Uterus (tissue), 4 donors: Measurements from ENCODE around the gene EDNRB. TPM values are rescaled to one million over a fixed set of nuclear protein-coding genes. Genes with fewer than 3 reads are reported as not detected.
A peak's percentile ranks its signal among the peaks of the same experiment; 100 is the strongest.

Experiments used
- DNase-seq, 2 donors: peaks; one replicate each; pipeline ENCODE4 v3.0.0-alpha.2; 2019 to 2020
- H3K27ac ChIP-seq, 2 donors: fragments of 200-600 bp; sonication (generic); 1 replicate in 1 of 2; 2 replicates in 1 of 2; pipeline ENCODE4 v1.5.1; 2016 to 2018
- H3K27me3 ChIP-seq, 2 donors: fragments of 200-600 bp; sonication (generic); one replicate each; pipeline ENCODE4 v1.5.1; 2018 to 2019; ENCODE audit warnings: control low read depth in 1 of 2
- H3K36me3 ChIP-seq, 2 donors: fragments of 200-600 bp; sonication (generic); one replicate each; pipeline ENCODE4 v1.5.1; 2019; ENCODE audit warnings: control low read depth in 1 of 2
- H3K4me1 ChIP-seq, 2 donors: fragments of 200-600 bp; sonication (generic); one replicate each; pipeline ENCODE4 v1.5.1; 2018 to 2019; ENCODE audit warnings: control low read depth in 1 of 2
- H3K4me3 ChIP-seq, 2 donors: fragments of 200-600 bp; sonication (generic); 1 replicate in 1 of 2; 2 replicates in 1 of 2; pipeline ENCODE4 v1.5.1; 2018 to 2019; ENCODE audit warnings: mild to moderate bottlenecking in 1 of 2
- H3K9me3 ChIP-seq, 2 donors: fragments of 200-600 bp; sonication (generic); one replicate each; pipeline ENCODE4 v1.5.1; 2019; ENCODE audit warnings: control low read depth in 1 of 2
- CTCF ChIP-seq, 4 experiments: fragments of 200-600 bp in 2 of 4; fragments of 450-650 bp in 2 of 4; sonication (generic) in 2 of 4; IDR thresholded peaks; one replicate each; pipeline ENCODE4 v1.5.1; 2016 to 2019; ENCODE audit warnings: antibody characterized with exemption in 4 of 4, mild to moderate bottlenecking in 2 of 4, moderate library complexity in 1 of 4
- POLR2A ChIP-seq, 2 donors: fragments of 450-650 bp; IDR thresholded peaks; one replicate each; pipeline ENCODE4 v1.6.1; 2016; ENCODE audit warnings: antibody characterized with exemption in 2 of 2, mild to moderate bottlenecking in 1 of 2, moderate library complexity in 1 of 2
- intact Hi-C: fragments of 100-400 bp; cut with DNase I; formaldehyde crosslinking; loops from one replicate; pipeline ENCODE4 v1.15.1; 2023; ENCODE audit warnings: low total_unique reads
- total RNA-seq, 4 donors: library from RNA; depleted of rRNA in 3 of 4; stranded (reverse); fragments of >200 nt in 3 of 4; gene quantifications; one replicate each; pipeline versions ENCODE4 v1.1.0 to v1.2.4, GENCODE V29; 2014 to 2023
- donor health status: DM: yes; HTN: yes; CAD: no.

EDNRB gene
- total RNA-seq, 4 donors from 2014 or later: 14.9 to 63.5 (median 37.8) TPM

- no peak overlapping the region for H3K27ac ChIP-seq
- intact Hi-C loops: no loop called here
- H3K4me3 ChIP-seq: no peak overlapping the region
- no peaks in the 10 kb centered on the region for H3K4me1 ChIP-seq
- no peaks in the 10 kb centered on the region for H3K36me3 ChIP-seq
- TF ChIP-seq POLR2A (IDR thresholded peaks at IDR 0.05) (no peak), CTCF (IDR thresholded peaks at IDR 0.05) (no peak)
- no peaks in the 10 kb centered on the region for H3K9me3 ChIP-seq
- H3K27me3 ChIP-seq: no peaks in the 10 kb centered on the region
- DNase-seq: no peak
Observed at GRCh38 chr13:77930430-77930829, 11.8 kb upstream of the EDNRB start.

GRCh38 chr13:77928909-77929308, 10.3 kb upstream of the EDNRB start:
- no peak for DNase-seq
- intact Hi-C loops: no loop called here

GRCh38 chr13:77925616-77926015, 7.0 kb upstream of the EDNRB start:
- no peak for DNase-seq
- H3K27me3 ChIP-seq: no peaks in the 10 kb centered on the region
- no peaks in the 10 kb centered on the region for H3K9me3 ChIP-seq
- no peak overlapping the region for H3K27ac ChIP-seq
- no peaks in the 10 kb centered on the region for H3K36me3 ChIP-seq
- H3K4me1 ChIP-seq: no peaks in the 10 kb centered on the region
- TF ChIP-seq CTCF (IDR thresholded peaks at IDR 0.05) (no peak), POLR2A (IDR thresholded peaks at IDR 0.05) (no peak)
- no peak overlapping the region for H3K4me3 ChIP-seq
- intact Hi-C loops: no loop called here

More at GRCh38 chr13:77928909-77929308, 10.3 kb upstream of the EDNRB start:
- no peaks in the 10 kb centered on the region for H3K27me3 ChIP-seq
- no peaks in the 10 kb centered on the region for H3K36me3 ChIP-seq
- no peaks in the 10 kb centered on the region for H3K9me3 ChIP-seq
- no peak overlapping the region for H3K27ac ChIP-seq
- H3K4me1 ChIP-seq: no peaks in the 10 kb centered on the region
- H3K4me3 ChIP-seq: no peak overlapping the region
- TF ChIP-seq POLR2A (IDR thresholded peaks at IDR 0.05) (no peak), CTCF (IDR thresholded peaks at IDR 0.05) (no peak)

GRCh38 chr13:77919921-77920294, 1.3 kb upstream of the EDNRB start:
- no peaks in the 10 kb centered on the region for H3K9me3 ChIP-seq
- DNase-seq: no peak
- no peaks in the 10 kb centered on the region for H3K4me1 ChIP-seq
- no peaks in the 10 kb centered on the region for H3K27me3 ChIP-seq
- intact Hi-C loops: no loop called here
- H3K4me3 ChIP-seq: peak overlapping the region; percentile 38 to 39
- peak overlapping the region; percentile 70 to 71 for H3K27ac ChIP-seq
- no peaks in the 10 kb centered on the region for H3K36me3 ChIP-seq
- TF ChIP-seq POLR2A (IDR thresholded peaks at IDR 0.05): no peak
- no peak for TF ChIP-seq CTCF (IDR thresholded peaks at IDR 0.05)

- H3K27me3 ChIP-seq: no peaks in the 10 kb centered on the region
- H3K9me3 ChIP-seq: no peaks in the 10 kb centered on the region
- no peaks in the 10 kb centered on the region for H3K36me3 ChIP-seq
- intact Hi-C loops: no loop called here
- peak; percentile 40 to 66 for DNase-seq
- peak in 1 of 2 donors; percentile 13 for TF ChIP-seq POLR2A (IDR thresholded peaks at IDR 0.05)
- no peak for TF ChIP-seq CTCF (IDR thresholded peaks at IDR 0.05)
- peak overlapping the region; percentile 70 to 71 for H3K27ac ChIP-seq
- H3K4me1 ChIP-seq: no peaks in the 10 kb centered on the region
- H3K4me3 ChIP-seq: peak overlapping the region; percentile 38 to 39
Observed at GRCh38 chr13:77919246-77919920, 752 bp upstream of the EDNRB start.
